OCI-LY3 (cell line): Measurements from ENCODE around the gene VWA1.

ENCODE experiments used
- CTCF ChIP-seq: fragments of 200-600, 300-600 bp; sonication (generic); IDR thresholded peaks from 2 replicates; pipeline ENCODE4 v1.5.1; 2014; ENCODE audit warnings: antibody characterized with exemption, low read length, low read depth
- EZH2phosphoT487 ChIP-seq: fragments of 200-600 bp; shearing (Covaris generic); IDR thresholded peaks from 2 replicates; pipeline ENCODE4 v1.6.1; 2018; ENCODE audit warnings: antibody characterized with exemption, mixed run types, low read depth

DNA sequence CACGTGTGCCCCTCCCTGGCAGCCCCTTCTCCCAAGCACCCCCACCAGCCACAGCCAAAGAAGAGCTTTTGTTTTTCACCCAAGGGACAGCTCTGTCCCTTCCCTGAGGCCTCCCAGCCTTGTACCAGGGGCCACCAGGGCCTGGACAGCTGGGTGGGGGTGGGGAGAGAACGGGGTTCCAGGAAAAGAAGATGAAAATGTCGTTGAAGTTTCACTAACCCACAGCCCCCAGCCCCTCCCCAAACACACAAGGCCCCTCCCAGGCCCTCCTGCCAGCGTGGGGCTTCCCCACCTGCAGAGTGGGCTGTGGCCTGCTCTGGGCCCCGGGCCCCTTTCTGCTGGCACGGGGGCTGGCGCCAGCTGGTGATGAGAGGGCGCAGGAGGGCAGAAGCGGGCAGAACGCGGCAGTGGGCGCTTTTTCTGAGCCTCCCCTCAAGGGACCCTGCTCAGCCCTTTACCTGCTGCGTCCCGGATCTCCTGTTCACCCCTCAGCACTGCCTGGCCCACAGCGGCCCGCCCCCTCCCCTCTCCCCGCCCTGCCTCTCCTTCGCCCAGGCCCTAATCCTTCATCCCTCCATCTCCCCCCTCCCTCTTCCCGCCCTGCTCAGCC lies 8.9 kb upstream of the VWA1 start:
- TF ChIP-seq CTCF (no peak), EZH2phosphoT487 (no peak)
